Endometrial microvascular endothelial cells (primary cell): Measurements from ENCODE around the gene NRIP1. TPM values are rescaled to one million over a fixed set of nuclear protein-coding genes. Genes with fewer than 3 reads are reported as not detected.
"Not testable (repeated sequence)": the region's sequence is repeated elsewhere in the genome, so short reads cannot be mapped to it uniquely, and the experiment has no call there.

Experiments
- in situ Hi-C: cut with HindIII; loops from 2 replicates; pipeline ENCODE4 v1.10.0; 2017; ENCODE audit warnings: low sequenced_read_pairs, low pct_unique_long_range_greater_than_20kb; ENCODE audit errors: inconsistent ontology term
- total RNA-seq: library from RNA; depleted of rRNA; stranded (reverse); fragments of >200 nt; gene quantifications from one replicate; pipeline ENCODE4 v1.2.3, GENCODE V29; 2015; ENCODE audit errors: inconsistent ontology term

Gene NRIP1
- total RNA-seq, 1 donor from 2014 or later, result 46.8 TPM

- in situ Hi-C loops, result loop anchor here (25.0 kb wide), 1 partner anchor 96 kb away; no protein-coding TSS in a partner anchor
Observed at GRCh38 chr21:14957836-14958235, 107.0 kb downstream of the NRIP1 start.

- in situ Hi-C loops, result loop anchor here (25.0 kb wide), 1 partner anchor 95 kb away; no protein-coding TSS in a partner anchor
Observed at GRCh38 chr21:14956807-14957206, 108.0 kb downstream of the NRIP1 start.

GRCh38 chr21:14955936-14956520, 108.8 kb downstream of the NRIP1 start:
- in situ Hi-C loops, result loop anchor here (25.0 kb wide), 1 partner anchor 94 kb away; no protein-coding TSS in a partner anchor

GRCh38 chr21:14952916-14953315, 111.9 kb downstream of the NRIP1 start:
- in situ Hi-C loops, result loop anchor here (25.0 kb wide), 1 partner anchor 91 kb away; no protein-coding TSS in a partner anchor

- in situ Hi-C loops, result loop anchor here (25.0 kb wide), 1 partner anchor 87 kb away; no protein-coding TSS in a partner anchor
Observed at GRCh38 chr21:14949603-14950002, 115.2 kb downstream of the NRIP1 start.

- in situ Hi-C loops, result no loop called here
Observed at GRCh38 chr21:14947613-14948160, 117.1 kb downstream of the NRIP1 start.

- in situ Hi-C loops, result no loop called here
Observed at GRCh38 chr21:14945176-14945575, 119.6 kb downstream of the NRIP1 start.

GRCh38 chr21:14943616-14944015, 121.2 kb downstream of the NRIP1 start:
- in situ Hi-C loops, result no loop called here

- in situ Hi-C loops, result no loop called here
Observed at GRCh38 chr21:14942801-14943490, 121.9 kb downstream of the NRIP1 start.

GRCh38 chr21:14927324-14927723, 137.5 kb downstream of the NRIP1 start:
- in situ Hi-C loops, result not testable (repeated sequence)

GRCh38 chr21:14926186-14926585, 138.6 kb downstream of the NRIP1 start:
- in situ Hi-C loops, result no loop called here

- in situ Hi-C loops, result no loop called here
Observed at GRCh38 chr21:14923468-14923867, 141.3 kb downstream of the NRIP1 start.

- in situ Hi-C loops, result no loop called here
Observed at GRCh38 chr21:14922980-14923379, 141.8 kb downstream of the NRIP1 start.

GRCh38 chr21:14918527-14918926, 146.3 kb downstream of the NRIP1 start:
- in situ Hi-C loops, result no loop called here

GRCh38 chr21:14917762-14918161, 147.0 kb downstream of the NRIP1 start:
- in situ Hi-C loops, result no loop called here

GRCh38 chr21:14916676-14917141, 148.1 kb downstream of the NRIP1 start:
- in situ Hi-C loops, result no loop called here

- in situ Hi-C loops, result no loop called here
Observed at GRCh38 chr21:14913638-14914037, 151.2 kb downstream of the NRIP1 start.

GRCh38 chr21:14911351-14911750, 153.4 kb downstream of the NRIP1 start:
- in situ Hi-C loops, result no loop called here
